ENCODE results near the gene CLIP1. TPM values are rescaled to one million over a fixed set of nuclear protein-coding genes. Genes with fewer than 3 reads are reported as not detected.

Gene CLIP1
- total and polyA plus RNA-seq, 8 donors, result 16.0 to 133 (median 75.9) TPM

GRCh38 chr12:122291431-122291830 lies 131.0 kb downstream of the CLIP1 start:
- no peak for DNase-seq
- H3K36me3 ChIP-seq, result peaks cover 10 to 85% (median 74%) of the 10 kb centered on the region in 4 donors
- H3K9me3 ChIP-seq, result no peaks in the 10 kb centered on the region
- H3K27ac ChIP-seq, result no peak overlapping the region
- no peaks in the 10 kb centered on the region for H3K4me1 ChIP-seq
- TF ChIP-seq POLR2A (IDR thresholded peaks at IDR 0.05), result no peak
- no peak for TF ChIP-seq POLR2AphosphoS5 (IDR thresholded peaks at IDR 0.05)
- no peak for TF ChIP-seq EP300 (IDR thresholded peaks at IDR 0.05)
- no peak for TF ChIP-seq CTCF (IDR thresholded peaks at IDR 0.05)
- 95 to 97% (median 96%) methylated on average over 8 of the region's 8 CpGs for WGBS, 5 donors
- H3K4me3 ChIP-seq, result no peak overlapping the region
- intact Hi-C loops (cut with DNase I; ENCODE audit: low total_unique reads), result no loop called here
- no peaks in the 10 kb centered on the region for H3K27me3 ChIP-seq

- H3K27ac ChIP-seq, result no peak overlapping the region
- no peak overlapping the region for H3K4me3 ChIP-seq
- no peaks in the 10 kb centered on the region for H3K4me1 ChIP-seq
- no peaks in the 10 kb centered on the region for H3K27me3 ChIP-seq
- TF ChIP-seq CTCF (IDR thresholded peaks at IDR 0.05) (no peak), POLR2A (IDR thresholded peaks at IDR 0.05) (no peak), EP300 (IDR thresholded peaks at IDR 0.05) (no peak), POLR2AphosphoS5 (IDR thresholded peaks at IDR 0.05) (no peak)
- DNase-seq, result no peak
- H3K9me3 ChIP-seq, result no peaks in the 10 kb centered on the region
- 95 to 98% (median 97%) methylated on average over 5 of the region's 5 CpGs for WGBS, 5 donors
- intact Hi-C loops (cut with DNase I; ENCODE audit: low total_unique reads), result no loop called here
- peaks cover 14 to 73% (median 66%) of the 10 kb centered on the region in 4 donors for H3K36me3 ChIP-seq
Observed at GRCh38 chr12:122283680-122284079, 138.8 kb downstream of the CLIP1 start.

GRCh38 chr12:122282061-122282460 lies 140.4 kb downstream of the CLIP1 start:
- Histone ChIP-seq H3K4me1 (no peaks in the 10 kb centered on the region), H3K4me3 (no peak overlapping the region), H3K36me3 (peaks cover 20 to 71% (median 65%) of the 10 kb centered on the region in 4 donors), H3K27ac (no peak overlapping the region), H3K27me3 (no peaks in the 10 kb centered on the region), H3K9me3 (no peaks in the 10 kb centered on the region)
- no peak for DNase-seq
- intact Hi-C loops (cut with DNase I; ENCODE audit: low total_unique reads), result no loop called here
- whole genome bisulfite sequencing, 5 donors, result 70 to 79% (median 76%) methylated on average over 4 of the region's 4 CpGs
- no peak for TF ChIP-seq POLR2A (IDR thresholded peaks at IDR 0.05)

GRCh38 chr12:122276242-122276641 lies 146.2 kb downstream of the CLIP1 start:
- TF ChIP-seq POLR2AphosphoS5 (IDR thresholded peaks at IDR 0.05), result no peak
- no peak for TF ChIP-seq POLR2A (IDR thresholded peaks at IDR 0.05)
- no peak for TF ChIP-seq CTCF (IDR thresholded peaks at IDR 0.05)
- H3K27ac ChIP-seq, result no peak overlapping the region
- H3K36me3 ChIP-seq, result peaks cover 26 to 91% (median 84%) of the 10 kb centered on the region in 4 donors
- H3K4me3 ChIP-seq, result no peak overlapping the region
- no peaks in the 10 kb centered on the region for H3K27me3 ChIP-seq
- H3K9me3 ChIP-seq, result no peaks in the 10 kb centered on the region
- H3K4me1 ChIP-seq, result no peaks in the 10 kb centered on the region
- DNase-seq, result no peak
- intact Hi-C loops (cut with DNase I; ENCODE audit: low total_unique reads), result no loop called here
- 77 to 89% (median 82%) methylated on average over 7 of the region's 7 CpGs for WGBS, 5 donors

- H3K4me1 ChIP-seq, result no peaks in the 10 kb centered on the region
- H3K36me3 ChIP-seq, result peaks cover 26 to 91% (median 84%) of the 10 kb centered on the region in 4 donors
- H3K27ac ChIP-seq, result no peak overlapping the region
- WGBS, 5 donors, result 73 to 92% (median 86%) methylated on average over 8 of the region's 8 CpGs
- no peak for DNase-seq
- no peak overlapping the region for H3K4me3 ChIP-seq
- no peaks in the 10 kb centered on the region for H3K27me3 ChIP-seq
- no peaks in the 10 kb centered on the region for H3K9me3 ChIP-seq
- intact Hi-C loops (cut with DNase I; ENCODE audit: low total_unique reads), result no loop called here
- TF ChIP-seq POLR2AphosphoS5 (IDR thresholded peaks at IDR 0.05) (no peak), POLR2A (IDR thresholded peaks at IDR 0.05) (no peak), CTCF (IDR thresholded peaks at IDR 0.05) (no peak), EP300 (IDR thresholded peaks at IDR 0.05) (no peak)
Observed at GRCh38 chr12:122275459-122275858, 147.0 kb downstream of the CLIP1 start.
